Uterus (tissue), 2 donors: ENCODE data around the gene F10.
"Not testable (repeated sequence)": the region's sequence is repeated elsewhere in the genome, so short reads cannot be mapped to it uniquely, and the experiment has no call there.

ENCODE experiments used
- CTCF ChIP-seq, 4 experiments: fragments of 200-600 bp in 2 of 4; fragments of 450-650 bp in 2 of 4; sonication (generic) in 2 of 4; IDR thresholded peaks; one replicate each; pipeline ENCODE4 v1.5.1; 2016 to 2019; ENCODE audit warnings: antibody characterized with exemption in 4 of 4, mild to moderate bottlenecking in 2 of 4, moderate library complexity in 1 of 4
- POLR2A ChIP-seq, 2 donors: fragments of 450-650 bp; IDR thresholded peaks; one replicate each; pipeline ENCODE4 v1.6.1; 2016; ENCODE audit warnings: antibody characterized with exemption in 2 of 2, mild to moderate bottlenecking in 1 of 2, moderate library complexity in 1 of 2

GRCh38 chr13:113112475-113112874 is 10.1 kb upstream of the F10 start:
- not testable (repeated sequence) for TF ChIP-seq CTCF, POLR2A (IDR thresholded peaks at IDR 0.05)
